ENCODE measurements around the gene TMEM175. TPM values are rescaled to one million over a fixed set of nuclear protein-coding genes. Genes with fewer than 3 reads are reported as not detected.

The TMEM175 gene
- total and polyA plus RNA-seq, 2 donors from 2014 or later, result 26.0 to 31.1 TPM

DNA sequence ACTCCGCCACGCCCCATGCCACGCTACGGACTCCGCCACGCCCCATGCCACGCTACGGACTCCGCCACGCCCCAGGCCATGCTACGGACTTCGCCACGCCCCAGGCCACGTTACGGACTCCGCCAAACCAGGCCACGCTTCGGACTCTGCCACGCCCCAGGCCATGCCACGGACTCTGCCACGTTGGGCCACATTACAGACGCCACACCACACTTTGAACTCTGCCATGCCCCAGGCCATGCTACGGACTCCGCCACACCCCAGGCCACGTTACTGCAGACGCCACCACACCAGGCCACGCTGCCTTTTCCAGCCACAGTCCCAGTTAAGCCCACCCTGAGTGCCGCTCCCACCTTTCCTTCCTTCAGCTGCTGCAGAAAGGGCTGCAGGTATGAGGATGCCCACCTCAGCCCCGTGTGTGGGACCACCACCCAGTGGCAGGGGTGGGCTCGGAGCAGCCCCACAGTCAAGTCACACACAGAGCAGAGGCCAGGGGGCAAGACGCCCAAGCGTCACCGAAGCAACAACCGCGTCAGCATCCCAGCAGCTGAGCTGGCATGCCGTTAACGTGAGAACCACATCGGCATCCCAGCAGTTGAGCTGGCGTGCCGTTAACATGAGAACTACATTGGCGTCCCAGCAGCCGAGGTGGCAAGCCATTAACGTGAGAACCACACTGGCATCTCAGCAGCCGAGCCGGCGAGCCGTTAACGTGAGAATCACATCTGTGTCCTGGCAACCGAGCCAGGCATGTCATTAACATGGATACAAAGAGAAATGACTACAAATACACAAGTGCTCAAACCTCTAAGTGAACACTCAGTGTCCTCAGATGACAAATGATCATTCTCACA is 26.5 kb upstream of the TMEM175 start:
- H3K36me3 ChIP-seq (ENCODE audit: control insufficient read depth in 2 of 3, insufficient read depth in 3 of 3, low read length in 3 of 3), result no peaks in the 10 kb centered on the region
- no peak overlapping the region for H3K27ac ChIP-seq (ENCODE audit: low read depth in 2 of 2, low read length in 2 of 2)
- H3K9me3 ChIP-seq (ENCODE audit: control insufficient read depth in 2 of 3, insufficient read depth in 1 of 3, low read length in 3 of 3), result no peaks in the 10 kb centered on the region
- H3K4me3 ChIP-seq (ENCODE audit: low read length in 3 of 3), result no peak overlapping the region
- no peak overlapping the region for H3K9ac ChIP-seq (ENCODE audit: low read length in 3 of 3)
- FAIRE-seq (no peak), DNase-seq (peak in 1 of 5 donors; percentile 57)
- intact Hi-C loops (cut with DNase I), result no loop called here
- H3K27me3 ChIP-seq (ENCODE audit: control insufficient read depth, insufficient read depth, low read length), result no peaks in the 10 kb centered on the region
- no peaks in the 10 kb centered on the region for H3K4me1 ChIP-seq (ENCODE audit: control insufficient read depth in 2 of 3, insufficient read depth in 2 of 3, low read depth in 1 of 3, low read length in 3 of 3)
- TF ChIP-seq, protein P1, sequence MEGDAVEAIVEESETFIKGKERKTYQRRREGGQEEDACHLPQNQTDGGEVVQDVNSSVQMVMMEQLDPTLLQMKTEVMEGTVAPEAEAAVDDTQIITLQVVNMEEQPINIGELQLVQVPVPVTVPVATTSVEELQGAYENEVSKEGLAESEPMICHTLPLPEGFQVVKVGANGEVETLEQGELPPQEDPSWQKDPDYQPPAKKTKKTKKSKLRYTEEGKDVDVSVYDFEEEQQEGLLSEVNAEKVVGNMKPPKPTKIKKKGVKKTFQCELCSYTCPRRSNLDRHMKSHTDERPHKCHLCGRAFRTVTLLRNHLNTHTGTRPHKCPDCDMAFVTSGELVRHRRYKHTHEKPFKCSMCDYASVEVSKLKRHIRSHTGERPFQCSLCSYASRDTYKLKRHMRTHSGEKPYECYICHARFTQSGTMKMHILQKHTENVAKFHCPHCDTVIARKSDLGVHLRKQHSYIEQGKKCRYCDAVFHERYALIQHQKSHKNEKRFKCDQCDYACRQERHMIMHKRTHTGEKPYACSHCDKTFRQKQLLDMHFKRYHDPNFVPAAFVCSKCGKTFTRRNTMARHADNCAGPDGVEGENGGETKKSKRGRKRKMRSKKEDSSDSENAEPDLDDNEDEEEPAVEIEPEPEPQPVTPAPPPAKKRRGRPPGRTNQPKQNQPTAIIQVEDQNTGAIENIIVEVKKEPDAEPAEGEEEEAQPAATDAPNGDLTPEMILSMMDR (IDR thresholded peaks at IDR 0.05; ENCODE audit: borderline replicate concordance, extremely low read depth, insufficient read depth), result no peak

DNA sequence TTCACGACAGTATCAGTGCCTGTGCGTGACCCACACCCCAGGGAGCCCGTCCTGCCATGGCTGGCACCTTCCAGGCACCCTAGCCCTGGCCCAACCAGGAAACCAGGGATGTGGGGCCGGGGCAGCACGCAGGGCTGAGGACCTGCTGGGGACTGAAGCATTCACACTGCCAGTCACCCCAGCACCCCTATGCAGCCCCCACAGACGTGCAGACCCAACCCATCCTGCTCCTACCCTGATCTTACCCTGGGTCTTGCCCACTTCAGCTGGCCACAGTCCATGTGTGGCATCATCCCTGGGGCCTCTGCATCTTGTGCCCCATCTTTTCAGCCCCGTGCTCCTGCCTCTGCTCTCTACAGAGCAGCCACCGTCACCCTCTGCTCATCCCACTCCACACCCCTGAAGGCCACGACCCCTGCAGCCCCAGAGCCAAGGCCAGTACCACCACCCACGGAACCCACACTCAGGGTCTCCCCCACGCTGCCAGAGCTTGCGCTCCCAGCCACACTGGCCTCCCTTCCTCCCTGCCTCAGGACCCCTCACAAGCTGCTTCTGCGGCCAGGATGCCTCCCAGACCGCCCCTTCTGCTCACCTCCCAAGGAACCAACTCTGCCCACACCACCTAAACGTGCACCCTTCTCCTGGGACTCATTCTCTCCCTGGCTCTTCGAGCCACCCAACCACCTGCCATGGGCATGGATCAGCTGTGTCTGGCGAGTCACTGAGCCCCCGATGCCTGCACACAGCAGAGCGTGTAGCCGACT is 25.7 kb upstream of the TMEM175 start:
- FAIRE-seq (no peak), DNase-seq (peak in 1 of 5 donors; percentile 60)
- intact Hi-C loops (cut with DNase I), result no loop called here
- Histone ChIP-seq H3K9ac (ENCODE audit: low read length in 3 of 3) (no peak overlapping the region), H3K9me3 (ENCODE audit: control insufficient read depth in 2 of 3, insufficient read depth in 1 of 3, low read length in 3 of 3) (no peaks in the 10 kb centered on the region), H3K4me3 (ENCODE audit: low read length in 3 of 3) (no peak overlapping the region), H3K36me3 (ENCODE audit: control insufficient read depth in 2 of 3, insufficient read depth in 3 of 3, low read length in 3 of 3) (peaks cover 0 to 7% (median 5%) of the 10 kb centered on the region in 3 donors), H3K27me3 (ENCODE audit: control insufficient read depth, insufficient read depth, low read length) (no peaks in the 10 kb centered on the region), H3K4me1 (ENCODE audit: control insufficient read depth in 2 of 3, insufficient read depth in 2 of 3, low read depth in 1 of 3, low read length in 3 of 3) (no peaks in the 10 kb centered on the region), H3K27ac (ENCODE audit: low read depth in 2 of 2, low read length in 2 of 2) (no peak overlapping the region)
- TF ChIP-seq, protein P1 (IDR thresholded peaks at IDR 0.05; ENCODE audit: borderline replicate concordance, extremely low read depth, insufficient read depth), result no peak

DNA sequence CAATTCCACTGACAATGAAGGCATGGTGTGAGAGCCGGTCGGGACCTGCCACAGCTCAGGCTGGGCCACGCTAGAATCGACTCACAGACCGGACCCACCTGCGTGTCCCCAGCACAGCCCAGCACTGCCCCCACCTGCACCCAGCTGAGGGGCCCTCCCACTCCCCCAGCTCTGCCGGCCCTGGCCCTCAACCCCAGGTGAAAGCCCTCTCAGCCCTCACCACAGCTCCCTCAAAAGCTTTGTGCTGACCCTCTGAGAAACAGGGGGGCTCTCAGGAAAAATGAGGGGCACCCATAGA is 25.2 kb upstream of the TMEM175 start:
- peak in 1 of 5 donors; percentile 72 for DNase-seq
- H3K9me3 ChIP-seq (ENCODE audit: control insufficient read depth in 2 of 3, insufficient read depth in 1 of 3, low read length in 3 of 3), result no peaks in the 10 kb centered on the region
- no peak for FAIRE-seq
- no peaks in the 10 kb centered on the region for H3K27me3 ChIP-seq (ENCODE audit: control insufficient read depth, insufficient read depth, low read length)
- no peaks in the 10 kb centered on the region for H3K4me1 ChIP-seq (ENCODE audit: control insufficient read depth in 2 of 3, insufficient read depth in 2 of 3, low read depth in 1 of 3, low read length in 3 of 3)
- no peak overlapping the region for H3K9ac ChIP-seq (ENCODE audit: low read length in 3 of 3)
- TF ChIP-seq, protein P1 (IDR thresholded peaks at IDR 0.05; ENCODE audit: borderline replicate concordance, extremely low read depth, insufficient read depth), result no peak
- H3K36me3 ChIP-seq (ENCODE audit: control insufficient read depth in 2 of 3, insufficient read depth in 3 of 3, low read length in 3 of 3), result peaks cover 0 to 12% (median 8%) of the 10 kb centered on the region in 3 donors
- intact Hi-C loops (cut with DNase I), result no loop called here
- no peak overlapping the region for H3K4me3 ChIP-seq (ENCODE audit: low read length in 3 of 3)
- H3K27ac ChIP-seq (ENCODE audit: low read depth in 2 of 2, low read length in 2 of 2), result no peak overlapping the region

All from kidney (tissue), 14 donors.